Measurements from ENCODE around the gene SLC6A4.
"Not testable (repeated sequence)": the region's sequence is repeated elsewhere in the genome, so short reads cannot be mapped to it uniquely, and the experiment has no call there.

The SLC6A4 gene

GRCh38 chr17:30238387-30239088, 3.0 kb upstream of the SLC6A4 start:
- no peak for DNase-seq

GRCh38 chr17:30238003-30238344, 2.5 kb upstream of the SLC6A4 start:
- no peak for DNase-seq

GRCh38 chr17:30237296-30238002, 2.0 kb upstream of the SLC6A4 start:
- no peak for DNase-seq

- no peak for DNase-seq
These were observed 1.3 kb upstream of the SLC6A4 start for GRCh38 chr17:30236766-30237165.

GRCh38 chr17:30236297-30236624, 764 bp upstream of the SLC6A4 start:
- DNase-seq, result no peak

GRCh38 chr17:30234964-30235363, 533 bp downstream of the SLC6A4 start:
- DNase-seq, result no peak

- DNase-seq, result no peak
These were observed 1.2 kb downstream of the SLC6A4 start for GRCh38 chr17:30234296-30234695.

- DNase-seq, result no peak
These were observed 2.6 kb downstream of the SLC6A4 start for GRCh38 chr17:30232824-30233427.

GRCh38 chr17:30232015-30232823, 3.3 kb downstream of the SLC6A4 start:
- no peak for DNase-seq

- no peak for DNase-seq
These were observed 4.8 kb downstream of the SLC6A4 start for GRCh38 chr17:30230596-30231125.

- DNase-seq, result not testable (repeated sequence)
These were observed 5.5 kb downstream of the SLC6A4 start for GRCh38 chr17:30230009-30230408.

GRCh38 chr17:30229012-30229411, 6.5 kb downstream of the SLC6A4 start:
- DNase-seq, result no peak

GRCh38 chr17:30228011-30228410, 7.5 kb downstream of the SLC6A4 start:
- DNase-seq, result no peak

GRCh38 chr17:30226878-30227277, 8.6 kb downstream of the SLC6A4 start:
- no peak for DNase-seq

- no peak for DNase-seq
These were observed 9.5 kb downstream of the SLC6A4 start for GRCh38 chr17:30225919-30226553.

- no peak for DNase-seq
These were observed 10.4 kb downstream of the SLC6A4 start for GRCh38 chr17:30225112-30225511.

- DNase-seq, result no peak
These were observed 11.0 kb downstream of the SLC6A4 start for GRCh38 chr17:30224419-30224960.

- no peak for DNase-seq
These were observed 12.7 kb downstream of the SLC6A4 start for GRCh38 chr17:30222721-30223175.

- DNase-seq, result no peak
These were observed 13.2 kb downstream of the SLC6A4 start for GRCh38 chr17:30222251-30222650.

GRCh38 chr17:30221346-30221745, 14.2 kb downstream of the SLC6A4 start:
- DNase-seq, result no peak

GRCh38 chr17:30220414-30220813, 15.1 kb downstream of the SLC6A4 start:
- no peak for DNase-seq

- no peak for DNase-seq
These were observed 15.7 kb downstream of the SLC6A4 start for GRCh38 chr17:30219833-30220232.

Measured in CD4-positive, alpha-beta T cell treated with Interleukin-21 for 1 hour (primary cell).